OCI-LY1 (cell line): ENCODE results near the gene IGF1R.

Experiments
- H2AFZ ChIP-seq: fragments of 200-600 bp; sonication (generic), shearing (Covaris generic); 2 replicates; pipeline ENCODE4 v1.6.0; 2014; ENCODE audit warnings: antibody characterized with exemption, mild to moderate bottlenecking, low read length
- H3F3A ChIP-seq: fragments of 200-600 bp; sonication (generic), shearing (Covaris generic); 2 replicates; pipeline ENCODE4 v1.6.0; 2014; ENCODE audit warnings: mild to moderate bottlenecking, antibody characterized with exemption, low read length, moderate library complexity; ENCODE audit not compliant: insufficient read depth
- H3K27ac ChIP-seq: fragments of 200-600 bp; sonication (generic); 2 replicates; pipeline ENCODE4 v1.5.1; 2014; ENCODE audit warnings: low read length, mixed run types, mild to moderate bottlenecking, low read depth; ENCODE audit not compliant: poor library complexity, severe bottlenecking
- H3K27me3 ChIP-seq: fragments of 200-600 bp; sonication (generic); 2 replicates; pipeline ENCODE4 v1.6.0; 2014; ENCODE audit warnings: antibody characterized with exemption, mild to moderate bottlenecking, low read length, moderate library complexity; ENCODE audit not compliant: insufficient read depth
- H3K36me3 ChIP-seq: fragments of 200-600 bp; sonication (generic); 2 replicates; pipeline ENCODE4 v1.6.1; 2014; ENCODE audit warnings: mild to moderate bottlenecking, antibody characterized with exemption, low read length, moderate library complexity, mixed read lengths; ENCODE audit not compliant: insufficient read depth
- H3K4me1 ChIP-seq: fragments of 200-600 bp; sonication (generic); 2 replicates; pipeline ENCODE4 v1.5.1; 2014; ENCODE audit warnings: mild to moderate bottlenecking, low read length, moderate library complexity; ENCODE audit not compliant: insufficient read depth, severe bottlenecking
- H3K4me2 ChIP-seq: fragments of 200-600 bp; sonication (generic), shearing (Covaris generic); 2 replicates; pipeline ENCODE4 v1.6.1; 2014; ENCODE audit warnings: low read length
- H3K4me3 ChIP-seq: fragments of 200-600 bp; sonication (generic); 2 replicates; pipeline ENCODE4 v1.5.1; 2014; ENCODE audit warnings: low read length, low read depth, mild to moderate bottlenecking, mixed read lengths; ENCODE audit not compliant: poor library complexity, severe bottlenecking
- H3K79me2 ChIP-seq: fragments of 200-600 bp; shearing (Covaris generic); 2 replicates; pipeline ENCODE4 v1.6.1; 2016; ENCODE audit warnings: mixed run types, low read length, mixed read lengths; ENCODE audit not compliant: insufficient read depth
- H3K9ac ChIP-seq: fragments of 200-600 bp; sonication (generic), shearing (Covaris generic); 2 replicates; pipeline ENCODE4 v1.6.1; 2014; ENCODE audit warnings: mild to moderate bottlenecking, low read length, mixed read lengths
- H3K9me2 ChIP-seq: fragments of 200-600 bp; sonication (generic), shearing (Covaris generic); 2 replicates; pipeline ENCODE4 v1.6.1; 2014; ENCODE audit warnings: low read depth, mild to moderate bottlenecking, low read length, mixed read lengths
- H3K9me3 ChIP-seq: fragments of 200-600 bp; shearing (Covaris generic); 2 replicates; pipeline ENCODE4 v1.6.1; 2014; ENCODE audit warnings: low read length, mixed read lengths
- H4K20me1 ChIP-seq: fragments of 200-600 bp; sonication (generic), shearing (Covaris generic); 2 replicates; pipeline ENCODE4 v1.6.0; 2016; ENCODE audit warnings: mild to moderate bottlenecking, low read length; ENCODE audit not compliant: insufficient read depth
- CTCF ChIP-seq: fragments of 200-600 bp; sonication (generic), shearing (Covaris generic); IDR thresholded peaks from 2 replicates; pipeline ENCODE4 v1.5.1; 2017; ENCODE audit warnings: mild to moderate bottlenecking, antibody characterized with exemption, low read length, moderate library complexity, mixed read lengths
- EZH2 ChIP-seq: fragments of 200-600 bp; sonication (generic), shearing (Covaris generic); IDR thresholded peaks from 2 replicates; pipeline ENCODE4 v1.8.0; 2017; ENCODE audit warnings: borderline replicate concordance, mixed run types, mild to moderate bottlenecking, antibody characterized with exemption, low read length, moderate library complexity, mixed read lengths

IGF1R gene

DNA sequence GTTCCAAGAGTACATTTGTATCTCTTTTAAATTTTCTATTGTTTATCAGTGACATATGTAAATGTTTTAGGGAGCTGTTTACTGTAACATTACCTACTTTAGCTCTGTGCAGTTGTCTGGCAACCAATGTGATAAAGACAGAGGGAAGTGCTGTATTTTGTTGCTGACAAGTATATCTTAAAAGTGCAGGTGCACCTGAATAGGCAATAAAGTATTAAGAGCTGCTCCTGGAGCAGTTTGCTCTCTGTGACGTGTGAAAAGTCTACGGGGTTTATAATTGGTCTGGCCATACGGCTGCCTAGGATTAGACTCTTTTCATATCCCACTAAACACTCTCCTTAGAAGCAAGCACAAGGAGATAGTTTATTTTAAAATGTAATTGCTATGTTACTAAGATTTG, 178.3 kb downstream of the IGF1R start:
- Histone ChIP-seq H3K4me2 (no peak overlapping the region), H3F3A (no peaks in the 10 kb centered on the region)
- no peak for TF ChIP-seq CTCF
- TF ChIP-seq EZH2 = no peak

DNA sequence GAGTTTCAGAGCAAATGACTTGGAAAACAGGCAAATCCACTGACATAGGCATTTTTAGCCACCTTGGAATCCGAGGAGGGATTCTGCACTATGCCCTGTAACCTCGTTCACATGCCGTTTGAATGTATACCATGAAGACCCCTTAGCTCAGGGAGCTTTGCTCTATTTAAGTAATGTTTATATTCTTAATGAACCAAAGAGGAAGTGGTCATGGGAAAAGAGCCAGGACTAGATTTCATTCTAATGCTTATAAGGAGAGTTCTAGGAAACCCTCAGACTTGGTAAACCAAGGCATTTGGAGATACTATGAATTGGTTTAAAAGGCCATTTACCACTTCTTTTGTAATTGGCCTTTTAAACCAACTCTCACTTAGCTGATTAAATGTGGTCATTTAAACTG, 178.9 kb downstream of the IGF1R start:
- no peak for TF ChIP-seq EZH2
- no peak for TF ChIP-seq CTCF
- Histone ChIP-seq H2AFZ (no peak overlapping the region), H3F3A (no peaks in the 10 kb centered on the region), H3K27ac (no peak overlapping the region), H3K36me3 (no peaks in the 10 kb centered on the region), H3K4me2 (no peak overlapping the region), H3K9me2 (no peaks in the 10 kb centered on the region), H3K4me1 (no peaks in the 10 kb centered on the region), H3K27me3 (no peaks in the 10 kb centered on the region; the same call in 1 of the 2 replicates), H3K9me3 (peaks cover 28% of the 10 kb centered on the region), H3K79me2 (no peaks in the 10 kb centered on the region), H3K9ac (no peak overlapping the region), H4K20me1 (no peaks in the 10 kb centered on the region), H3K4me3 (no peak overlapping the region)

More for the DNA sequence above, 178.3 kb downstream of the IGF1R start:
- Histone ChIP-seq H2AFZ (no peak overlapping the region), H3K4me1 (no peaks in the 10 kb centered on the region), H3K79me2 (no peaks in the 10 kb centered on the region), H3K27me3 (no peaks in the 10 kb centered on the region; the same call in 1 of the 2 replicates), H3K4me3 (no peak overlapping the region), H4K20me1 (no peaks in the 10 kb centered on the region), H3K9me3 (peaks cover 28% of the 10 kb centered on the region), H3K9ac (no peak overlapping the region), H3K27ac (no peak overlapping the region), H3K36me3 (no peaks in the 10 kb centered on the region), H3K9me2 (no peaks in the 10 kb centered on the region)

- H3K4me3 ChIP-seq = no peak overlapping the region
- H3K79me2 ChIP-seq = no peaks in the 10 kb centered on the region
- H3K36me3 ChIP-seq = no peaks in the 10 kb centered on the region
- H3F3A ChIP-seq = no peaks in the 10 kb centered on the region
- TF ChIP-seq EZH2 (no peak), CTCF (no peak)
- no peaks in the 10 kb centered on the region for H3K27me3 ChIP-seq
- no peaks in the 10 kb centered on the region for H3K4me1 ChIP-seq
- no peaks in the 10 kb centered on the region for H3K9me2 ChIP-seq
- H3K9me3 ChIP-seq = peaks cover 32% of the 10 kb centered on the region
- H4K20me1 ChIP-seq = no peaks in the 10 kb centered on the region
- H3K27ac ChIP-seq = no peak overlapping the region
- no peak overlapping the region for H2AFZ ChIP-seq
- no peak overlapping the region for H3K4me2 ChIP-seq
- H3K9ac ChIP-seq = no peak overlapping the region
Observed at GRCh38 chr15:98830034-98830634, 181.8 kb downstream of the IGF1R start.
